GM19238 (cell line): ENCODE data around the gene ZNRF1.

Experiments
- DNase-seq: peaks from one replicate; pipeline ENCODE4 v3.0.0; 2011; ENCODE audit warnings: low spot score; ENCODE audit not compliant: insufficient read length

ZNRF1 gene

DNA sequence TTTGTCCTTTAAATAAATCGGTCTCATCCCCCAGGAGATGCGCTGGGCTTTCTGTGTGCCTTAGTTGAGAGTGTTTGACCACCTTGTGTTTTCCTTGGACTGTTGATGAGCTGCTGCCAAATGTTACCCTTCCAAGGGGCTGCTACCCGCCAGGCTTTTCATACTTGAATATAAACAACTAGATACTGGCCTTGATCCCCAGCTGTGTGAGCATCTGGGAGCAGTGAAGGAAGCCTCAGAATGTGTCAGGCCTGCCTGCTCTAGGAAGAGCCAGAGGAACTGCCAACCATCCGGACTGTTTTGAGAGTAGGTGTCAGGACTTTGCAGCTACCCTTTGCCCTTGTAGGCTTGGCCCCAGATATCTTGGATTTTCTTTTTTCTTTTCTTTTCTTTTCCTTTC lies 60.0 kb downstream of the ZNRF1 start:
- no peak for DNase-seq

DNA sequence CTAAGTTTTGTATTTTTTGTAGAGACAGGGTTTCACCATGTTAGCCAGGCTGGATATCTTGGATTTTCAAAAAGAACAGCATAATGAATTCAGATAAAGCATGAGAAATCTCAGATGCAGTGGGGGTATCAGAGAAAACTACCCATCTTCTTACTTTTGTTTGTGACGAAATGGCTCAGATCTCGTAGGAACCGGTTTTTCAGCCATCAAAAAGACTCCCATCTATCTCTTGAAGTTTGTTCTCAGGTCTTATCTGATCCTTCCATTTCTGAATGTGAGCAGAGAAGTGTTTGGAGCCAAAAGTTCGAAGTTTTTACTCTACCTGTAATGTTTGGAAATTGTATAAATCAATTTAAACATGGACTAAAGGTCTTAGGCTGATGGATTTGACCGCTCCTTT lies 60.6 kb downstream of the ZNRF1 start:
- no peak for DNase-seq

DNA sequence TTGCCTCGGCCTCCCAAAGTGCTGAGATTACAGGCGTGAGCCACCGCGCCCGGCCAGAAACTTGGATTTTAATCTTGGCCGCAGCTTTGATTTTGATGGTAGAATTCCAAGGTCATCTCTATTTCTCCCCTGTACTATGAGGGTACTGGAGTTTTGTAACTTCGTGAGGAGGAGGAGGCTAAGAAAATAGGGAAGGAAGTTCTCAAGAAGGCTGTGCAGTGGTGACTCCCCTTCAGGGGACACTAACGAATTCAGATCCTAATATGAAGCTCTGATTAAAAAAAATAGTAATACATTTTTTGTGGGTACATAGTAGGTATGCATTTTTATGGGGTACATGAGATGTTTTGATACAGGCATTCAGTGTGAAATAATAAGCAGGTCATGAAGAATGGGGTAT lies 61.9 kb downstream of the ZNRF1 start:
- no peak for DNase-seq

GRCh38 chr16:75061669-75062068 lies 62.8 kb downstream of the ZNRF1 start:
- no peak for DNase-seq

DNA sequence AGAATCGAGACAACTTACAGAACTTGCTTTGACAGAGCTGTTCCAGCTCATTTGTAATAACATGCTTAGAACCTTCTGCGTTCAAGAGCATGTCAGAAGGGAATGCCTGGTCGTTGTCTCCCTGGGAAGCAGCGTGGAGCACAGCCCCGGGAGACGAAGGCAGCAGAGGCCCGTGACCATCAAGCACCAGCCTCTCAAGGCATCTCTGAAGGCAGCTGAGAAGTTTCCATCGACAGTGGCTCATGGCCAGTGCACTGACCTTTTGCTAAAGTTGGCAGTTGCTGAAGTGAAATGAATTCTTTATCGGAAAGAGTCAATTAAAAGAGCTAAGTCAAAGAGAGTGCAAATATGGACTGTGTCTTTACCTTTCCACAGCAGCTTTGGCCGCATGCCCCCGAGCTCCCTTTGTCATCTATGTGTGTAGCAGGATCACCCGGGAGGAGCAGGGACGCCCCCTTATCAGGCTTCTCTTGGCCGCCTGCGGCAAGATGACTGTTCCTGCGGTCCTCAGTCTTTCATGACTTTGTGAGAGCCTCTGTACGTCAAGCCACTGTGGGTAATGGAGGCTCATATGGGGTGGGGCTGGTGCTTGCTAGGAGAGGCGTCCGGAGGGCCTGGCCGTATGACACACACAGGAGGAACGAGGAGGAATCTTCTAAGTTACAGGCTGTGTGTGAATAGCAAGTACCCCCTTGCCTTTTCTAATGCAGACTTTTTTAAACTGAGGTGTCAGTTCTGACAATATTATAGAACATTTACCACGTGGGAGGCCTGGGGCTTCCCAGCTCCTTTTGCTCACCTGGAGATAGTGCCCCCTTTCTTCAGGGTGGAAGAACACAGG lies 63.5 kb downstream of the ZNRF1 start:
- DNase-seq, result no peak

DNA sequence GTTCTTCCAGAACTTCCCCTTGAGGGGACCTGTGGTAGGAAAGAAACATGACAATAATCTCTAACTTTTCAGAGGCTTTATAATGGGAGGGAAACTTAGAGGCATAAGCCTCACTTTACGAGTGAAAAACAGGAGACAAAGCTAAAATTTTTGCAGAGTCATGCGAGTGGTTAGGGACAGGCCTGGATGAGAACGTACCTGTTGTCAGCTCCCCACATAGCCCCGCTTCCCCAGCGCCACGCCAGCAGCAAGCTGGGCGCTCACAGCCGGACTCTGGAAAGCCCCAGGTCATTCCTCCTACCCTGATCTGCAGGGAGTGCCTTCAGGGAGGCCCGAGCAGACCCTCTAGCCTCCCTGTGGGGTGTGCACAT lies 64.1 kb downstream of the ZNRF1 start:
- no peak for DNase-seq

DNA sequence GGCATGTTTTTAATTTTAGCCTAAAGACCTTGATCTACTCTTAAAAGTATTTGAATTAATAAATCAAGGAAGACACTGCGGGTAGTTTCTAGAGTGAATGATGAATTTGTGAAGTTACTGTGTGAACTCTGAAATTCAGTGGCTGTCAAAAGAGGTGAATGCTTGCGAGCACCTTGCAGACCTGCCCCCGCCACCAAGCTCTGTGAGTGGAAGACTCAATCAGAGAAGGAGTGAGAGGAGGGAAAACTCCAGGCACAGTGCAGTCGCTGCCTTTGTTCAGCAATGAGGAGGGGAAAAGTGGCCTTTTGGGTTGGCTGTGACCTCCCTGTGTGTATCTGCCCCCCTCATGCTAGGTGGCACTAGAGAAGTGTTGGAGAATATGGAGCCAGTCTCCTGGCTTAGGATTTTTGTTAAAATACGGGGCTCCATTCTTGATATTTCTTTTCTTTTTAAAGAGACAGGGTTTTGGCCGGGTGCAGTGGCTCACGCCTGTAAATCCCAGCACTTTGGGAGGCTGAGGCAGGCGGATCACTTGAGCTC lies 64.8 kb downstream of the ZNRF1 start:
- DNase-seq, result no peak

DNA sequence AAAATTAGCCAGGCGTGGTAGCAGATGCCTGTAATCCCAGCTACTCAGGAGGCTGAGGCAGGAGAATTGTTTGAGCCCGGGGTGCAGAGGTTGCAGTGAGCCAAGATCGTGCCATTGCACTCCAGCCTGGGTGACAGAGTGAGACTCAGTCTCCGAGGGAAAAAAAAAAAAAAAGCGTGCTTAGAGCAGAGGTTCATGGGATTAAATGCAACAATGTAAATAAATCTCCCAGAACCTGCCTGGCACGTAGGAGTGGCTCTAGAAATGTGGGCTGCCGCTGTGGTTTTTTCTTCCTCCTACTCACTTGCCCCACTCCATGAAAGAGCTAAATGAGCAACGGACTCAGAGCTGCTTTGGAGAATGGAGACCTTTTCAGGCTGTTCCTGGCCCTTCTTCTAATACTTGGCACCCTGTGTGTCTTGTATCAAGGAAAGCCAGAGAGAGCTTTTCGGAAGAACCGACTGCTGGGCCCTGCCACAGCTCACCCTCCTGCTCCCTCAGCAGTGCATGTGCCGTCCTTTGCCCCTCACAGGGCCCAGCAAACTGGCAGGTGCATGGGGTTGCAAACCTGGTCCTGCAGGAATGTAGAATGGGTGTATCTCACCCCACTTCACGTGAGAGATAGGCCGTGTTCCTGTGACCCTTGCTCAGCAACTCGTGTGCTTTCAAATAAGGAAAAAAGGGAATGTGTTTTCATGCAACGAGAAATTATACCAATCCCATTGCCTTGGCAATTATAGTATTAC lies 65.8 kb downstream of the ZNRF1 start:
- no peak for DNase-seq

DNA sequence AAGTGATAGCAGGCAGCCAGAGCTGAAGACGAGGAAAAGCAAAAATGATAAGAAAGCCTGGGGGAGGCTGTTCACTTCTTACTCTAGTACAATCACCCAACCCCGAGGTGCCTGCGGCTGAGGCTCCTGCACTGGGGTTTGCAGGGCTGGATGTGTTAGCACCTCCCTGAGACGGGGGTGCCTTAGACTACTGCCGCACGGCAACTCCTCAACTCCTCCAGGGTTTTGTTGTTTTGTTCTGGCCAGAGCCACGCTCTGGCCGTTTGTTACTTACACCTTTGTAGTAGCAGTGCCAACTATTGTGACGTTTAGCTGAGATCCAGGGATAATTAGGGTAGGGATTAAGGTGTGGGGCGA lies 66.3 kb downstream of the ZNRF1 start:
- no peak for DNase-seq

- no peak for DNase-seq
Observed at GRCh38 chr16:75065521-75066149, 66.8 kb downstream of the ZNRF1 start.

GRCh38 chr16:75066861-75067447 lies 68.1 kb downstream of the ZNRF1 start:
- no peak for DNase-seq

DNA sequence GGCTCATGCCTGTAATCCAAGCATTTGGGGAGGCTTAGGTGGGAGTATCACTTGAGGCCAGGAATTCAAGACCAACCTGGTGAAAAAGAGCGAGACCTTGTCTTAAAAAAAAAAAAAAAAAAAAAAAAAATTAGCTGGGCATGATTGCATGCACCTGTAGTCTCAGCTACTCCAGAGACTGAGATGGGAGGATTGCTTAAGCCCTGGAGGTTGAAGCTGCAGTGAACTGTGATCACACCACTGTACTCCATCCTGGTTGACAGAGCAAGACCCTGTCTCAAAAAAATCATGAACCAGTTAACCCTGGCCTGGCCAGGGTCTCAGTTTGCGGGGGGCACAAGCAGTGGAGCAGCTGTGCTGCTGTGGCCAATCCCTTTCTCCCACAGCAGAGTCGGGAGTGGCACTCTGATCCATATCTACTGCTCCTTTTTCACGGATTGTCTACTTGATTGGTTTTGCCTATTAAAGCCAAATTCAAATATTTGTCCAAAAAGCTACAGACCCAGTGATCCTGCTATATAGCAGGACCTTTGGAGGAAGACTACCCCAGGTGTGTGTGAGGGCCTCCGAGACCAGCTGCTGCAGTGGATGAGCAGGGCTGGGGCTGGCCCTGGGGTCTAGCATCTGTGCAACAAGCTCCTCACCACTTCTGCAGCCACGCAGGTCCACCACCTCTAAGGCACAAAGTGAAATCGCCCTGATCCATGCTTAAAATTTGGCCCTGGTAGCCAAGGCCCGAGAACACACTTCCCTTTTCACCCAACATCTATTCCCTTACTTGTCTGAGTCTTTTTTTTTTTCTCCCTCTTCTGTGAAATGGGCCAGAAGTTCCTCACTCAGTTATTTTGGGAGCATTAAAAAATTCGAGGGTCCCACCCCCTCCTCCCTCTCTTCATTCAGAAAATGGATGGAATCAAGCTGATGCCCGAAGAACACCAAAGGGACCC lies 69.5 kb downstream of the ZNRF1 start:
- DNase-seq, result no peak

DNA sequence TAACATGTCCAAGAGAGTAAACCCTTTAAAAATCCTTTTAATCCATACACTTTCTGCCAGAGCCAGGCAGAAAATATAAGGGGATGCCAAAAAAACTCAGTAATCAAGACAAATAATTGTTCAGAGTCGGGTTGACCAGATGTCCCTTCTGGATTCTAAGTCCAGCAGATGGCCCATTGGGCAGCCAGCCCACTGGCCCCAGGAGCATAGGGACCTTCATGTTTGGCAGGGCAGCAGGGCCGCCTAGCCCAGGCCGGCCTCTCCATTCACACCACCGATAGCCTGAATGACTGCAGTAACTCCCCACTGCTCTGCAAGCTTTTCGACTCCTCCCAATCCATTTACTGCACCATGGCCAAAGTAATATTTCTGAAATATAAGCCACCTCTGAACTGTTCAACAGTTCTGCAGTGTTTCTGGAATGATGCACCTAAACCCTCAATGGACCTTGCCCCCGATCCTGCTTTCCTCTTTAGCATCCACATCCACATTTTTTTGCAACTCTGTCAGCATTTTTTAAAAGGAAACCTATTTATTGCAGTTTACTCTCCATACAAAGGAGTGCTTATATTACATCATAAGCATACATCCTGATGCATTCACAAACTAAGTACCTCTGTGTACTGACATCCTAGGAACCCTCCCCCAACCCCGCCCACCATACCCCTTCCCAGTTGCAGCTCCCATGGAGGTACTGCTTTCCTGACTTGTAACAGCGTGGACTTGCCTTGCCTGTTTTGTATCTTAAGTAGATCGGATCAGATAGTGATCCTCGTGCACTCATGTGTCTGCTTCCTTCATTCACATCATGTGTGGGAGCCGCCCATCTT lies 71.4 kb downstream of the ZNRF1 start:
- DNase-seq, result no peak

GRCh38 chr16:75071621-75072020 lies 72.8 kb downstream of the ZNRF1 start:
- DNase-seq, result no peak

DNA sequence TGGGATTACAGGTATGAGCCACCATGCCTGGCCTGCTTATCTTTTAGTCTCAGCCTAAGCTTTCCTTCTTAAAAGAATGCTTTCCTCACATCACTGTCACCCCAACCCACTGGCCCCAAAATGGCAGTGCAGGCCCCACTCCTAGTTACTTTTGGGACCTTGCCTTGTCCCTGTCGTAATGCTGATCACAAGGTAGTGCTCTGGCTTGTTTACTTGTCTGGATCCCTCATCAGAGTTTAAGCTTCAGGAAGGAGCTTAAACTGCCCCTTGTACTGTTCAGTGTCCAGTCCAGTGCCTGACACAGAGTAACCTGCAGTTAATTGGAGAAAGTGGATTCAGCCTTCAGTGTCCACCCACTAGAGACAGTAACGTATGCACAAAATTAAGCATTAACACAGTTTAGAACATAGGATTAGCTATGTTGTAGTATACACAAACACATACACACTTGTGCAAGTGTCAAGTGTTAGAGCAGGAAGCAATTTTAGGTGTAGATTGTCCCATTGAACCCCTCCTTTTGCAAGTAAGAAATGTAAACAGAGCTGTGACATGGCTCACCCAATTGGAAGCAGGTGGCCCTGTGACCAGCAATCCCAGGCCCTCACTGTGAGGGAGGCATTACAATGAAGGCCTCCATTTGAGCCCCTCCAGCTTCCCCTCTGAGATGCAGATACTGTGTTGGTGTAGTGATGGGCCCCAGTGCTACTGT lies 73.6 kb downstream of the ZNRF1 start:
- no peak for DNase-seq

DNA sequence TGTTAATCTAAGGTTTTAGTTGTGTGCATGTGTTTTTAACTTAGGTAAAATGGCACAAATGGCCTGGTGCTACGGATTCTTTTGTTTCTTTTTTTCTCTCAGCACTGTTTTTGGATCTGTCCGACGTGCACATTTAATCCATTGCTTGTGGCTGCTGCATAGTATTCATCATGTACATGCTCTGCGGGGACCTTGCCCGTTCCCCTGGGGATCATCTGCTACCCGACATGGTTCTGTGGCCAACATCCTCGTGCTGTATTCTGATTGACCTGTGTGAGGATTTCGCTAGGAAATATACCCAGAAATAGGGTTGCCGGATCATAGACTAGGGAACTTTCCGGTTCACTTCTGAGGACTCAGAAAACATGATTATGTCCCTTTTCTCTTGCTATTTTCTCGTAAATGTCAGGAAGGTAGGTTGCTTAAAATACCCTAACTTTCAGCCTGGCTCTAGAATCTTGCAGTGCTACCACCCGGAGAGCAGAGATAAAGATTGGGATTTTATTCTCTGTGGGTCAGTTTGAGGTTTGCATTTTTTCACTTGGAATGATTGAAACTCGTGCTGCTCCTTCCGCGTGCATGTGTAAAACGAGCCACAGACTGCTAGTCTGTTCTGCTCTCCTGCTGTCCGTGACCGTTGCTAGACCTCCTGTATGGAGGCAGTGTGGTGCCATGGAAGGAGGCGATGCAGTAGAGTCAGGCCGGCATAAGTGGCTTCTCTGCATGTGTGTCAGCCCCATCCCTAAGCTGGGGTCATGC lies 74.9 kb downstream of the ZNRF1 start:
- DNase-seq, result no peak

DNA sequence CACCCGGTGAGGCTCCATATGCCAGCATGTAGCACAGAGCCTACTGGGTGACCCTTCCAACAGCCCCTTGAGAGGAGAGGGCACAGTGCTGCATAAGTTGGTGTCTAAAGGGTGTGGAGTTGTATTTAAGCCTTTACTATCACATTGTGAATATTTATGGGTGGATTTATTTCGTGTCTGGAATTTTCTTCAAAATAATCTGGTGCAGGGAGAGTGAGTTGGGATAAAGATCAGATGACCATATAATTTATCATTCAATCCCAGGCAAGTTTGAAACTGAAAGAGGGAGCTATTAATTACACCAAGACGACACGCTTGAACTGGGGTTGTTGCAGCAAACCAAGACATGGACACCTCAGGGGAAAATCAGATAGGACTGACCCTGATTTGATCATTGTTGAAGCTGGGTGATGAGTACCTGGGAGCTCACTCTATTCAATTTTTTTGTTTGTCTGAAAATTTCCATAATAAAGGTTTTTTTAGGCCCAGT lies 75.5 kb downstream of the ZNRF1 start:
- no peak for DNase-seq
